Measurements from ENCODE around the gene HOXA6. TPM values are rescaled to one million over a fixed set of nuclear protein-coding genes. Genes with fewer than 3 reads are reported as not detected.
A peak's percentile ranks its signal among the peaks of the same experiment; 100 is the strongest.

The HOXA6 gene
- total RNA-seq, 4 donors from 2014 or later = 11.1 to 30.9 (median 18.7) TPM

DNA sequence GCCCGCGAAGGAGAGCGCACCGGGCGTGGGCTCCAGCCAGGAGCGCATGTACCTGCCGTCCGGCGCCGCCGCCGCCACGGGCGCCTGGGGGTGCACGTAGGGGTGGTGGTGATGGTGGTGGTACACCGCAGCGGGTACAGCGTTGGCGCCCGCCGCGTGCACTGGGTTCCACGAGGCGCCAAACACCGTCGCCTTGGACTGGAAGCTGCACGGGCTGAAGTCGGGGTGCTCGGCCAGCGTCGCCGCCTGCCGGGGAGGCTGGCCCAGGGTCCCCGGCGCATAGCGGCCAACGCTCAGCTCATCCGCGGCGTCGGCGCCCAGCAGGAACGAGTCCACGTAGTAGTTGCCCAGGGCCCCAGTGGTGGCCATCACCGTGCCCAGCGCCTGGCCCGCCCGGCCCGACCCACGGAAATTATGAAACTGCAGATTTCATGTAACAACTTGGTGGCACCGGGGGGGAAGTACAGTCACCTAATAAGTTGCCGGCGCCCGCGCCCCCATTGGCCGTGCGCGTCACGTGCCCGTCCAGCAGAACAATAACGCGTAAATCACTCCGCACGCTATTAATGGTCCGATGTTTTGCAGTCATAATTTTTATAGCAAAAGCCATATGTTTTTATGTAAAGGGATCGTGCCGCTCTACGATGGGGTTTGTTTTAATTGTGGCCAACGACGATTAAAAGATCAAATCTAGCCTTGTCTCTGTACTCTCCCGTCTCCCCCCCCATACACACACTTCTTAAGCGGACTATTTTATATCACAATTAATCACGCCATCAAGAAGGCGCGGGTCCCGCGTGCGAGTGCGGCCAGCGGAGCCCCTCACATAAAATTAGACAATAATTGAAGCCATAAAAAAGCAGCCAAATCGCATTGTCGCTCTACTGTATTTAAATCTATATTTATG, 17.8 kb upstream of the HOXA6 start, which contains the start of gene HOXA9:
TSS of gene HOXA9 (minus strand) at position 449 of the 907 bp plus-strand sequence. CDS start at position 369, 80 bp downstream.
- H3K4me1 ChIP-seq = peaks cover 0 to 82% (median 16%) of the 10 kb centered on the region in 4 donors
- peak; percentile 91 to 92 for DNase-seq (ENCODE audit: low spot score in 2 of 2)
- H3K27me3 ChIP-seq = peaks cover 0 to 91% of the 10 kb centered on the region in 2 donors
- H3K27ac ChIP-seq = peak within 1 kb of the TSS; percentile 77 to 94 (median 88)
- H3K9me3 ChIP-seq = no peaks in the 10 kb centered on the region
- TF ChIP-seq POLR2A (IDR thresholded peaks at IDR 0.05) (peak; percentile 33 to 56), EP300 (IDR thresholded peaks at IDR 0.05) (peak in 1 of 2 donors; percentile 73)
- TF ChIP-seq, protein P1, sequence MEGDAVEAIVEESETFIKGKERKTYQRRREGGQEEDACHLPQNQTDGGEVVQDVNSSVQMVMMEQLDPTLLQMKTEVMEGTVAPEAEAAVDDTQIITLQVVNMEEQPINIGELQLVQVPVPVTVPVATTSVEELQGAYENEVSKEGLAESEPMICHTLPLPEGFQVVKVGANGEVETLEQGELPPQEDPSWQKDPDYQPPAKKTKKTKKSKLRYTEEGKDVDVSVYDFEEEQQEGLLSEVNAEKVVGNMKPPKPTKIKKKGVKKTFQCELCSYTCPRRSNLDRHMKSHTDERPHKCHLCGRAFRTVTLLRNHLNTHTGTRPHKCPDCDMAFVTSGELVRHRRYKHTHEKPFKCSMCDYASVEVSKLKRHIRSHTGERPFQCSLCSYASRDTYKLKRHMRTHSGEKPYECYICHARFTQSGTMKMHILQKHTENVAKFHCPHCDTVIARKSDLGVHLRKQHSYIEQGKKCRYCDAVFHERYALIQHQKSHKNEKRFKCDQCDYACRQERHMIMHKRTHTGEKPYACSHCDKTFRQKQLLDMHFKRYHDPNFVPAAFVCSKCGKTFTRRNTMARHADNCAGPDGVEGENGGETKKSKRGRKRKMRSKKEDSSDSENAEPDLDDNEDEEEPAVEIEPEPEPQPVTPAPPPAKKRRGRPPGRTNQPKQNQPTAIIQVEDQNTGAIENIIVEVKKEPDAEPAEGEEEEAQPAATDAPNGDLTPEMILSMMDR (IDR thresholded peaks at IDR 0.05) = peak in 2 of 5 experiments; percentile 29 to 47
- no peaks in the 10 kb centered on the region for H3K36me3 ChIP-seq
- WGBS, 2 donors = 2% methylated on average over 46 to 82 of the region's 82 CpGs
- H3K4me3 ChIP-seq = peak within 1 kb of the TSS; percentile 47 to 74 (median 53)

DNA sequence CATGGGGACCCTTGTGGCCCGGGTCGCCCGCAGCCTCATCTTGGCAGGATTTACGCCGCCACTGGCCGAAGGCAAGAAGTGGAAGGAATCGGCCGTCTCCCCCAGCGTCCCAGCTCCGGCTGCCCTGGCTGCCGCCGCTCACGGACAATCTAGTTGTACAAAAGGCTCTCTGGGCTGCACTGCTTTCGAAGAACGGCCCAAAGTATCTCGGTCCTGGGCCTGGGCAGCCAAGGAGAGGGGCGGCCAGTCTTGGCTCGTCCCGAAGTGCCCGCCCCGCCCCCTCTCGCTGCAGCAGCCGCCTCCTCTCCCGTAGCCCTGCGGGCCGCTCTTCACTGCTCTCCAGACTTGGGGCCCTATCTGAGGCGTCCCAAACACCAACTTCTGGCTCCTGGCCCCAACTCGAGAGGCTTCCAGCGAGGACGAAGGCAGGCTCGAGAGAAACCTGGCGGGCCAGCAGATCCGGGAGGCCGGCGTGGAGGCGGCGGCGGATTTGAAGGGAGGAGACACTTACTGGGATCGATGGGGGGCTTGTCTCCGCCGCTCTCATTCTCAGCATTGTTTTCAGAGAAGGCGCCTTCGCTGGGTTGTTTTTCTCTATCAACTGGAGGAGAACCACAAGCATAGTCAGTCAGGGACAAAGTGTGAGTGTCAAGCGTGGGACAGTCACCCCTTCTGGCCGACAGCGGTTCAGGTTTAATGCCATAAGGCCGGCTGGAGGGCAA, 17.0 kb upstream of the HOXA6 start:
- Histone ChIP-seq H3K27me3 (peaks cover 0 to 91% of the 10 kb centered on the region in 2 donors), H3K27ac (peak overlapping the region; percentile 71 to 88 (median 82)), H3K4me1 (peaks cover 0 to 78% (median 16%) of the 10 kb centered on the region in 4 donors), H3K4me3 (peak overlapping the region; percentile 47 to 74 (median 53)), H3K9me3 (no peaks in the 10 kb centered on the region), H3K36me3 (no peaks in the 10 kb centered on the region)
- DNase-seq (ENCODE audit: low spot score in 2 of 2) = no peak
- WGBS, 2 donors = 1 to 5% methylated on average over 26 to 33 of the region's 47 CpGs
- TF ChIP-seq, protein P1 (IDR thresholded peaks at IDR 0.05) = peak in 2 of 5 experiments; percentile 13 to 19
- TF ChIP-seq EP300 (IDR thresholded peaks at IDR 0.05) = no peak

DNA sequence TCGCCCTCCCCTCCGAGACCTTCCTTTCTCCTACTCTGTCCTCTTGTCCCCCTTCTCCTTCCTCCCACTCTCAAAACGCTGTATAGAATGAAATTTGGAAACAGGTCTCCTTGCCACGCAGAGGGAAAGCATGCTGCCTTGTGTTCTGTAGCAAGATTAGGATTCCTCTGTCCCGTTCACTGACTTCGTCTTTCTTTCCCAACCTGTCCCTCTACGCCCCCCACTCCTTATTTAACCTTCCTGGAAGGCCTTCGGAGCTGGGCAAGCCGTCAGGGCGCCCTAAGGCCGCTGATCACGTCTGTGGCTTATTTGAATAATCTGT, 16.4 kb upstream of the HOXA6 start:
- TF ChIP-seq, protein P1 (IDR thresholded peaks at IDR 0.05) = no peak
- TF ChIP-seq EP300 (IDR thresholded peaks at IDR 0.05) (no peak), POLR2A (IDR thresholded peaks at IDR 0.05) (no peak)
- no peak for DNase-seq (ENCODE audit: low spot score in 2 of 2)
- Histone ChIP-seq H3K36me3 (no peaks in the 10 kb centered on the region), H3K4me3 (peak overlapping the region; percentile 47 to 74 (median 53)), H3K27me3 (peaks cover 0 to 91% of the 10 kb centered on the region in 2 donors), H3K4me1 (peaks cover 0 to 72% (median 16%) of the 10 kb centered on the region in 4 donors), H3K27ac (peak overlapping the region in 3 of 4 donors; percentile 71 to 88 (median 87)), H3K9me3 (no peaks in the 10 kb centered on the region)
- 22 to 28% methylated on average over 12 of the region's 12 CpGs for WGBS, 2 donors

DNA sequence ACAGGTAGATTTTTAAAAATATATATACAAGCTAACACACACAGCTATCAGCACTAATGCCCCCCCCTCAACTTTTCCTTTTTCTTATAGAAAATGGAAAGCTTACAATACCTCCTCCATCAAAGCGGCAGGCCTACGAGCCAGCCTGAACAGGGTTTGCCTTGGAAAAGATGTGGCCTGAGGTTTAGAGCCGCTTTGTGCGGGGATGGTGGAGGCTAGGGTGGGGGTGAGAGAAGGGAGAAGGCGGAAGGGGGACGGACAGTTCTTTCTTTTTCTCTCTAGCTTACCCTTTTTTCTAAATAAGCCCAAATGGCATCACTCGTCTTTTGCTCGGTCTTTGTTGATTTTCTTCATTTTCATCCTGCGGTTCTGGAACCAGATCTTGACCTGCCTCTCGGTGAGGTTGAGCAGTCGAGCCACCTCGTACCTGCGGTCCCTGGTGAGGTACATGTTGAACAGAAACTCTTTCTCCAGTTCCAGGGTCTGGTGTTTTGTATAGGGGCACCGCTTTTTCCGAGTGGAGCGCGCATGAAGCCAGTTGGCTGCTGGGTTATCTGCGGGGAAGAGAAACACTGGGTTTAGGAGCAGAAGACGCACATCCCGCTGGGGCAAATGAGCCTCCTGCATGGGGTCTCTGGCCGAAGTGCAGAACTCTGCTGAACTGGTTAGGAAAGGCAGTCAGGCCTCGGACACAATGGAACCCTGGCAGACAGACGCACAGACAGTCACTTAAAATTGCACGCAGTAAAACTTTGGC, 15.9 kb upstream of the HOXA6 start:
- TF ChIP-seq EP300 (IDR thresholded peaks at IDR 0.05) = no peak
- TF ChIP-seq POLR2A (IDR thresholded peaks at IDR 0.05) = no peak
- TF ChIP-seq, protein P1 (IDR thresholded peaks at IDR 0.05) = no peak
- Histone ChIP-seq H3K27ac (peak overlapping the region in 3 of 4 donors; percentile 71 to 88 (median 87)), H3K4me3 (peak overlapping the region; percentile 47 to 74 (median 53)), H3K4me1 (peaks cover 0 to 72% (median 16%) of the 10 kb centered on the region in 4 donors), H3K36me3 (no peaks in the 10 kb centered on the region), H3K9me3 (no peaks in the 10 kb centered on the region), H3K27me3 (peaks cover 0 to 91% of the 10 kb centered on the region in 2 donors)
- WGBS, 2 donors = 51 to 56% methylated on average over 24 of the region's 24 CpGs
- DNase-seq (ENCODE audit: low spot score in 2 of 2) = peak in 1 of 2 donors; percentile 10
